H9 (cell line): ENCODE data around the gene SYNGR2. TPM values are rescaled to one million over a fixed set of nuclear protein-coding genes. Genes with fewer than 3 reads are reported as not detected.
A peak's percentile ranks its signal among the peaks of the same experiment; 100 is the strongest.

Experiments
- DNase-seq: peaks from one replicate; pipeline ENCODE4 v3.0.0-alpha.2; 2017
- H2AFZ ChIP-seq: one replicate; pipeline ENCODE4 v1.6.1; 2013; ENCODE audit warnings: mild to moderate bottlenecking, low read length, control low read depth, moderate library complexity
- H2AK5ac ChIP-seq: 2 replicates; pipeline ENCODE4 v1.6.1; 2013; ENCODE audit warnings: low read length, control low read depth, mixed read lengths; ENCODE audit not compliant: insufficient read length
- H2BK120ac ChIP-seq: one replicate; pipeline ENCODE4 v1.6.1; 2013; ENCODE audit warnings: low read depth, mild to moderate bottlenecking, low read length, control low read depth, inconsistent platforms; ENCODE audit not compliant: poor library complexity, severe bottlenecking
- H2BK12ac ChIP-seq: 2 replicates; pipeline ENCODE4 v1.6.1; 2013; ENCODE audit warnings: low read length, control low read depth, mixed read lengths, low read depth; ENCODE audit not compliant: insufficient read length
- H2BK15ac ChIP-seq: 2 replicates; pipeline ENCODE4 v1.6.1; 2013; ENCODE audit warnings: low read depth, low read length, control low read depth
- H2BK20ac ChIP-seq: one replicate; pipeline ENCODE4 v1.6.1; 2013; ENCODE audit warnings: low read depth, mild to moderate bottlenecking, low read length, control low read depth, inconsistent platforms; ENCODE audit not compliant: poor library complexity, severe bottlenecking
- H2BK5ac ChIP-seq: 2 replicates; pipeline ENCODE4 v1.6.1; 2013; ENCODE audit warnings: low read length, control low read depth, mixed read lengths; ENCODE audit not compliant: insufficient read length
- H3K14ac ChIP-seq: 2 replicates; pipeline ENCODE4 v1.6.1; 2013; ENCODE audit warnings: low read length, control low read depth; ENCODE audit not compliant: insufficient read depth
- H3K18ac ChIP-seq: 2 replicates; pipeline ENCODE4 v1.6.1; 2013; ENCODE audit warnings: low read depth, mild to moderate bottlenecking, mixed read lengths, low read length, control low read depth; ENCODE audit not compliant: insufficient read length
- H3K23ac ChIP-seq: 2 replicates; pipeline ENCODE4 v1.6.1; 2013; ENCODE audit warnings: low read length, control low read depth, mixed read lengths, low read depth; ENCODE audit not compliant: insufficient read length
- H3K23me2 ChIP-seq: 2 replicates; pipeline ENCODE4 v1.6.1; 2013; ENCODE audit warnings: low read depth, mild to moderate bottlenecking, mixed read lengths, low read length, control low read depth; ENCODE audit not compliant: insufficient read length, poor library complexity, severe bottlenecking
- H3K27ac ChIP-seq: 2 replicates; pipeline ENCODE4 v1.5.1; 2013; ENCODE audit warnings: low read length, control low read depth, mixed read lengths, low read depth; ENCODE audit not compliant: insufficient read length
- H3K27me3 ChIP-seq: 2 replicates; pipeline ENCODE4 v1.6.1; 2013; ENCODE audit warnings: low read length, control low read depth, inconsistent platforms; ENCODE audit not compliant: insufficient read depth
- H3K4ac ChIP-seq: 2 replicates; pipeline ENCODE4 v1.6.1; 2013; ENCODE audit warnings: low read depth, mild to moderate bottlenecking, control low read depth, inconsistent platforms, low read length, moderate library complexity
- H3K4me1 ChIP-seq: 2 replicates; pipeline ENCODE4 v1.6.1; 2013; ENCODE audit warnings: low read length, control low read depth, inconsistent platforms; ENCODE audit not compliant: insufficient read depth
- H3K4me2 ChIP-seq: 2 replicates; pipeline ENCODE4 v1.6.1; 2013; ENCODE audit warnings: low read length, control low read depth, mixed read lengths; ENCODE audit not compliant: insufficient read length, insufficient read depth
- H3K56ac ChIP-seq: 2 replicates; pipeline ENCODE4 v1.6.1; 2013; ENCODE audit warnings: low read depth, mild to moderate bottlenecking, mixed read lengths, low read length, control low read depth; ENCODE audit not compliant: insufficient read length
- H3K79me1 ChIP-seq: 2 replicates; pipeline ENCODE4 v1.6.1; 2013; ENCODE audit warnings: low read depth, mild to moderate bottlenecking, moderate library complexity, low read length, control low read depth, inconsistent platforms; ENCODE audit not compliant: insufficient read depth, poor library complexity, severe bottlenecking
- H3K79me2 ChIP-seq: 2 replicates; pipeline ENCODE4 v1.6.1; 2013; ENCODE audit warnings: low read length, control low read depth, inconsistent platforms; ENCODE audit not compliant: insufficient read depth
- H3K9ac ChIP-seq: 2 replicates; pipeline ENCODE4 v1.6.1; 2013; ENCODE audit warnings: low read length, control low read depth, mixed read lengths; ENCODE audit not compliant: insufficient read length; ENCODE audit errors: extremely low read depth
- H3K9me3 ChIP-seq: one replicate; pipeline ENCODE4 v1.6.1; 2013; ENCODE audit warnings: low read depth, low read length, inconsistent platforms; ENCODE audit not compliant: control insufficient read depth
- H3T11ph ChIP-seq: one replicate; pipeline ENCODE4 v1.6.1; 2013; ENCODE audit warnings: mild to moderate bottlenecking, low read length, control low read depth, inconsistent platforms
- H4K20me1 ChIP-seq: one replicate; pipeline ENCODE4 v1.6.1; 2013; ENCODE audit not compliant: control insufficient read depth, insufficient read length, insufficient read depth
- H4K5ac ChIP-seq: 2 replicates; pipeline ENCODE4 v1.6.1; 2013; ENCODE audit warnings: low read depth, mild to moderate bottlenecking, mixed read lengths, low read length, control low read depth; ENCODE audit not compliant: insufficient read length
- H4K8ac ChIP-seq: replicated peaks from 2 replicates; pipeline ENCODE4 v1.6.1; 2013; ENCODE audit warnings: low read length, control low read depth, mixed read lengths, low read depth; ENCODE audit not compliant: insufficient read length
- H4K91ac ChIP-seq: 2 replicates; pipeline ENCODE4 v1.6.1; 2013; ENCODE audit warnings: low read depth, mild to moderate bottlenecking, moderate library complexity, mixed read lengths, low read length, control low read depth; ENCODE audit not compliant: insufficient read length
- H3K27ac Mint-ChIP-seq, 3 experiments: 2 replicates in 2 of 3; 3 replicates in 1 of 3; pipeline ENCODE4 v1.8.0; 2020 to 2021; ENCODE audit warnings: mixed read lengths in 3 of 3, mild to moderate bottlenecking in 1 of 3, moderate library complexity in 1 of 3
- H3K27me3 Mint-ChIP-seq: 2 replicates; pipeline ENCODE4 v1.8.0; 2021; ENCODE audit warnings: low read depth, mild to moderate bottlenecking, moderate library complexity, mixed read lengths
- H3K36me3 Mint-ChIP-seq, 3 experiments: 2 replicates in 2 of 3; 3 replicates in 1 of 3; pipeline ENCODE4 v1.8.0; 2020 to 2021; ENCODE audit warnings: low read depth in 3 of 3, mixed read lengths in 3 of 3; ENCODE audit not compliant: insufficient read depth in 1 of 3
- H3K4me1 Mint-ChIP-seq, 2 experiments: 2 replicates each; pipeline ENCODE4 v1.8.0; 2020; ENCODE audit warnings: mixed read lengths in 2 of 2
- H3K4me3 Mint-ChIP-seq, 2 experiments: 2 replicates in 1 of 2; 3 replicates in 1 of 2; pipeline ENCODE4 v1.8.0; 2020 to 2021; ENCODE audit warnings: mild to moderate bottlenecking in 2 of 2, mixed read lengths in 2 of 2, moderate library complexity in 1 of 2
- H3K9me3 Mint-ChIP-seq, 2 experiments: 2 replicates in 1 of 2; 3 replicates in 1 of 2; pipeline ENCODE4 v1.8.0; 2020; ENCODE audit warnings: mild to moderate bottlenecking in 2 of 2, mixed read lengths in 2 of 2, moderate library complexity in 1 of 2
- CTCF ChIP-seq: fragments of 200-600 bp; sonication (generic); conservative IDR thresholded peaks from 3 replicates; pipeline ENCODE4 v1.8.0; 2021; ENCODE audit warnings: antibody characterized with exemption, mild to moderate bottlenecking
- WGBS: extraction: QIAGEN DNeasy Blood & Tissue Kit; methylation state at CpG from one replicate; pipeline ENCODE4 v1.1.7; 2013; ENCODE audit warnings: missing lambda C conversion rate, low lambda C conversion rate, mixed read lengths; ENCODE audit not compliant: insufficient read length; ENCODE audit errors: extremely low coverage; 5-methylcytosine and 5-hydroxymethylcytosine counted together
- total RNA-seq: library from RNA; stranded (reverse); gene quantifications from 2 replicates; pipeline ENCODE4 v1.2.1, GENCODE V29; 2021

Gene SYNGR2
- total RNA-seq, 1 experiment from 2014 or later: 41.0 TPM

- TF ChIP-seq CTCF: no peak
Observed at GRCh38 chr17:78151514-78152008, 16.8 kb upstream of the SYNGR2 start.

More at GRCh38 chr17:78151514-78152008, 16.8 kb upstream of the SYNGR2 start:
- H3K4me1 Mint-ChIP-seq: peaks cover 5 to 9% of the 10 kb centered on the region in 2 experiments; a peak in 3 of 4 replicates
- Histone ChIP-seq H4K8ac (no peak overlapping the region), H2BK120ac (no peak overlapping the region), H2BK20ac (no peak overlapping the region), H2AK5ac (no peak overlapping the region), H3K79me1 (no peaks in the 10 kb centered on the region), H3K9me3 (no peaks in the 10 kb centered on the region), H3K27me3 (no peaks in the 10 kb centered on the region), H3K23ac (no peak overlapping the region), H3K4me1 (no peaks in the 10 kb centered on the region), H3K79me2 (no peaks in the 10 kb centered on the region), H2BK15ac (no peak overlapping the region), H3K14ac (no peak overlapping the region), H4K20me1 (no peaks in the 10 kb centered on the region), H2BK12ac (no peak overlapping the region), H3K9ac (no peak overlapping the region), H3K56ac (no peak overlapping the region), H3K23me2 (no peaks in the 10 kb centered on the region), H3K4ac (no peak overlapping the region), H2AFZ (no peak overlapping the region), H3T11ph (no peak overlapping the region), H3K18ac (no peak overlapping the region), H3K4me2 (no peak overlapping the region), H4K5ac (no peak overlapping the region), H4K91ac (no peak overlapping the region), H3K27ac (no peak overlapping the region), H2BK5ac (no peak overlapping the region)
- DNase-seq: peak; percentile 57
- H3K27me3 Mint-ChIP-seq: no peaks in the 10 kb centered on the region
- no CpG with 5 or more reads among the region's 7 CpGs for whole genome bisulfite sequencing
- no peak overlapping the region for H3K27ac Mint-ChIP-seq
- H3K4me3 Mint-ChIP-seq: no peak overlapping the region; a peak in 1 of 5 replicates
- H3K36me3 Mint-ChIP-seq: no peaks in the 10 kb centered on the region
- H3K9me3 Mint-ChIP-seq: no peaks in the 10 kb centered on the region
